Ovary (tissue), 9 donors: ENCODE measurements around the gene PPP1R9B. TPM values are rescaled to one million over a fixed set of nuclear protein-coding genes. Genes with fewer than 3 reads are reported as not detected.
A peak's percentile ranks its signal among the peaks of the same experiment; 100 is the strongest.

ENCODE experiments used
- DNase-seq, 5 donors: peaks; one replicate each; pipeline ENCODE4 v3.0.0-alpha.2; 2019 to 2020
- H3K27ac ChIP-seq, 2 donors: fragments of 200-600 bp; one replicate each; pipeline versions ENCODE4 v1.5.1 to v1.8.0; 2019 to 2022
- H3K27me3 ChIP-seq: fragments of 200-600 bp; one replicate; pipeline ENCODE4 v1.8.0; 2022
- H3K36me3 ChIP-seq: fragments of 200-600 bp; sonication (generic); one replicate; pipeline ENCODE4 v1.5.1; 2019
- H3K4me1 ChIP-seq: one replicate; pipeline ENCODE4 v1.8.1; 2013; ENCODE audit warnings: mild to moderate bottlenecking, moderate library complexity; ENCODE audit not compliant: insufficient read depth
- H3K4me3 ChIP-seq: fragments of 200-600 bp; sonication (generic); one replicate; pipeline ENCODE4 v1.5.1; 2017
- H3K9me3 ChIP-seq, 2 donors: fragments of 200-600 bp in 1 of 2; sonication (generic) in 1 of 2; one replicate each; pipeline versions ENCODE4 v1.5.1 to v1.8.1; 2013 to 2019; ENCODE audit warnings: mild to moderate bottlenecking in 1 of 2, moderate library complexity in 1 of 2
- CTCF ChIP-seq, 3 donors: fragments of 450-650 bp in 2 of 3; fragments of 200-600 bp in 1 of 3; IDR thresholded peaks; one replicate each; pipeline versions ENCODE4 v1.5.1 to v1.8.0; 2016 to 2022; ENCODE audit warnings: antibody characterized with exemption in 3 of 3, mild to moderate bottlenecking in 1 of 3
- EP300 ChIP-seq: sonication (generic); formaldehyde crosslinking; IDR thresholded peaks from one replicate; pipeline ENCODE4 v1.6.1; 2017; ENCODE audit warnings: antibody characterized with exemption
- POLR2A ChIP-seq: fragments of 450-650 bp; IDR thresholded peaks from one replicate; pipeline ENCODE4 v1.6.1; 2017; ENCODE audit warnings: antibody characterized with exemption, mild to moderate bottlenecking, moderate library complexity
- WGBS, 3 donors: extraction: QIAGEN DNeasy Blood & Tissue Kit in 1 of 3; methylation state at CpG; one replicate each; pipeline versions ENCODE4 v1.1.5 to v1.1.7; 2013 to 2017; 5-methylcytosine and 5-hydroxymethylcytosine counted together
- intact Hi-C, 4 donors: fragments of 100-400 bp; cut with DNase I; formaldehyde crosslinking; loops; one replicate each; pipeline versions ENCODE4 v1.11.0 to v1.15.1; 2022 to 2023
- polyA plus RNA-seq, 2 donors: library from polyadenylated mRNA; stranded (reverse); fragments of 200-250 nt in 1 of 2; fragments of 350-450 nt in 1 of 2; fragmentation: Illumina TruSeq in 1 of 2; extraction: RNeasy Lipid Tissue Mini Kit (QIAGEN cat#74804) in 1 of 2; gene quantifications; one replicate each; pipeline ENCODE4 v1.2.3, GENCODE V29; 2013 to 2014
- total RNA-seq, 7 donors: library from RNA; depleted of rRNA in 2 of 7; stranded (reverse); fragments of >200 nt in 2 of 7; fragmentation: NEBNext Ultra II Directional in 3 of 7; extraction: Animal tissue kit (Norgen Biotek cat#: 25700) in 3 of 7; gene quantifications; one replicate each; pipeline versions ENCODE4 v1.1.0 to v1.2.4, GENCODE V29; 2016 to 2023
- donor health status: DM: no; HTN: no; CAD: no; lungs with moderate emphysema.
- donor health status: DM: no; HTN: no; CAD: no.
- donor health status: Bipolar disorder and iron deficiency.
- donor health status: DM: yes; HTN: yes; CAD: no.
- donor health status: DM: no; HTN: no; CAD: no.
- donor health status: DM: yes; HTN: yes; CAD: no.

Gene PPP1R9B
- total and polyA plus RNA-seq, 9 donors: 14.8 to 109 (median 64.3) TPM

GRCh38 chr17:50087246-50087911 is 63.1 kb downstream of the PPP1R9B start:
- Histone ChIP-seq H3K4me3 (no peak overlapping the region), H3K27ac (no peak overlapping the region), H3K4me1 (no peaks in the 10 kb centered on the region), H3K27me3 (no peaks in the 10 kb centered on the region), H3K36me3 (no peaks in the 10 kb centered on the region), H3K9me3 (no peaks in the 10 kb centered on the region)
- TF ChIP-seq EP300 (no peak), CTCF (IDR thresholded peaks at IDR 0.05) (peak; percentile 87 to 97 (median 94)), POLR2A (no peak)
- 37 to 46% (median 39%) methylated on average over 10 of the region's 10 CpGs for WGBS, 3 donors
- DNase-seq: peak; percentile 66 to 86 (median 82)
- intact Hi-C loops: loop anchor here in 2 of 4 donors (2.0 to 5.0 kb wide), 2 partner anchors 60 to 61 kb away; no protein-coding TSS in a partner anchor

Other genes with a start within 250 kb of the PPP1R9B start
- under 1 TPM in 1 of 7 donors, not detected in 6; 0.10 TPM for gene DLX4, start 181.5 kb downstream of the PPP1R9B start, total RNA-seq
- not detected for gene DLX4, start 181.5 kb downstream of the PPP1R9B start, polyA plus RNA-seq
- gene DLX3, start 155.5 kb downstream of the PPP1R9B start, total RNA-seq: 1 to 10 TPM in 1 of 7 donors, under 1 TPM in 5, not detected in 1; 0.11 to 1.3 (median 0.41) TPM
- gene DLX3, start 155.5 kb downstream of the PPP1R9B start, polyA plus RNA-seq: under 1 TPM; 0.10 to 0.23 TPM
- gene ITGA3, start 94.6 kb downstream of the PPP1R9B start, total RNA-seq: 100 to 1,000 TPM in 1 of 7 donors, 10 to 100 TPM in 6; 23.6 to 132 (median 41.7) TPM
- 10 to 100 TPM; 28.2 to 34.2 TPM for gene ITGA3, start 94.6 kb downstream of the PPP1R9B start, polyA plus RNA-seq
- gene PDK2, start 55.3 kb downstream of the PPP1R9B start, total RNA-seq: 10 to 100 TPM; 36.5 to 83.2 (median 54.7) TPM
- gene PDK2, start 55.3 kb downstream of the PPP1R9B start, polyA plus RNA-seq: 10 to 100 TPM; 51.2 to 82.7 TPM
- 1 to 10 TPM in 5 of 7 donors, under 1 TPM in 2; 0.36 to 4.9 (median 1.7) TPM for gene SAMD14, start 20.5 kb downstream of the PPP1R9B start, total RNA-seq
- 1 to 10 TPM in 1 of 2 donors, under 1 TPM in 1; 0.77 to 2.2 TPM for gene SAMD14, start 20.5 kb downstream of the PPP1R9B start, polyA plus RNA-seq
- gene SGCA, start 15.3 kb upstream of the PPP1R9B start, total RNA-seq: 1 to 10 TPM in 5 of 7 donors, under 1 TPM in 2; 0.48 to 3.4 (median 1.2) TPM
- 1 to 10 TPM; 2.2 to 3.4 TPM for gene SGCA, start 15.3 kb upstream of the PPP1R9B start, polyA plus RNA-seq
- gene COL1A1, start 51.0 kb upstream of the PPP1R9B start, total RNA-seq: 1,000 to 10,000 TPM in 1 of 7 donors, 100 to 1,000 TPM in 5, 10 to 100 TPM in 1; 71.2 to 1,087 (median 550) TPM
- gene COL1A1, start 51.0 kb upstream of the PPP1R9B start, polyA plus RNA-seq: 100 to 1,000 TPM; 260 to 321 TPM
- 1 to 10 TPM in 6 of 7 donors, under 1 TPM in 1; 0.34 to 3.5 (median 1.6) TPM for gene TMEM92, start 123.8 kb upstream of the PPP1R9B start, total RNA-seq
- gene TMEM92, start 123.8 kb upstream of the PPP1R9B start, polyA plus RNA-seq: 1 to 10 TPM in 1 of 2 donors, under 1 TPM in 1; 0.32 to 2.5 TPM
- gene XYLT2, start 195.4 kb upstream of the PPP1R9B start, total RNA-seq: 10 to 100 TPM; 17.9 to 34.1 (median 28.7) TPM
- 10 to 100 TPM in 1 of 2 donors, 1 to 10 TPM in 1; 5.2 to 17.2 TPM for gene XYLT2, start 195.4 kb upstream of the PPP1R9B start, polyA plus RNA-seq
- 10 to 100 TPM; 38.7 to 60.2 (median 47.7) TPM for gene MRPL27, start 222.5 kb upstream of the PPP1R9B start, total RNA-seq
- gene MRPL27, start 222.5 kb upstream of the PPP1R9B start, polyA plus RNA-seq: 10 to 100 TPM; 53.6 to 74.8 TPM
- 1 to 10 TPM in 2 of 7 donors, under 1 TPM in 5; 0.46 to 1.3 (median 0.88) TPM for gene EME1, start 222.6 kb upstream of the PPP1R9B start, total RNA-seq
- gene EME1, start 222.6 kb upstream of the PPP1R9B start, polyA plus RNA-seq: 1 to 10 TPM in 1 of 2 donors, under 1 TPM in 1; 0.63 to 1.4 TPM
- gene LRRC59, start 246.8 kb upstream of the PPP1R9B start, total RNA-seq: 10 to 100 TPM; 18.4 to 64.5 (median 41.0) TPM
- 10 to 100 TPM; 22.5 to 71.4 TPM for gene LRRC59, start 246.8 kb upstream of the PPP1R9B start, polyA plus RNA-seq